ENCODE data around the gene CADM1.

DNA sequence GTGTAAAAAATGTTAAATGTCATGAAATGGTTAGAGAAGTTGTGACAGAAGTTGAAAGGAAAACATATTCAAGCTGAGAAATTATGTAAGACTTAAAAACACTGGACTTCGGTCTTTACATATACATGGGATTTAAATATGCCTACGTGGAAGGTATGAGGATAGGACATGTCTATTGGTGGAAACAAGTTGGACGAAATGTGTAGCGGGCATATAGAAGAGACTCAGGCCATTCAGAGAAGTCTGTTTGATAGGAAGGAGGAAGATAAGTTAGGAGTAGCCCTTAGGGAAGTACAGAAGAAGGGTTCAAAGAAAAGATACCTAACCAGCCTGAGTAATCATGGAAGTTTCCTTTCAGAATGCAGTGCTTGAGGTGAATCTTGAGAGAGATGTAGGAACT lies 14.7 kb downstream of the CADM1 start:
- TF ChIP-seq CTCF (IDR thresholded peaks at IDR 0.05), result no peak
- no peak for TF ChIP-seq POLR2A (IDR thresholded peaks at IDR 0.05)
